Glutamatergic neuron (in vitro differentiated cells): ENCODE data around the gene IRAK3. TPM values are rescaled to one million over a fixed set of nuclear protein-coding genes. Genes with fewer than 3 reads are reported as not detected.
"Not testable (repeated sequence)": the region's sequence is repeated elsewhere in the genome, so short reads cannot be mapped to it uniquely, and the experiment has no call there.

ENCODE experiments used
- DNase-seq: peaks from one replicate; pipeline ENCODE4 v3.0.0; 2022
- H3K27ac Mint-ChIP-seq: one replicate; pipeline ENCODE4 v1.8.0; 2020; ENCODE audit warnings: mild to moderate bottlenecking, mixed read lengths, inconsistent platforms; ENCODE audit not compliant: unreplicated experiment
- H3K27me3 Mint-ChIP-seq: one replicate; pipeline ENCODE4 v1.8.0; 2020; ENCODE audit warnings: mild to moderate bottlenecking, moderate library complexity, mixed read lengths, inconsistent platforms; ENCODE audit not compliant: unreplicated experiment
- H3K36me3 Mint-ChIP-seq: one replicate; pipeline ENCODE4 v1.8.0; 2020; ENCODE audit warnings: mild to moderate bottlenecking, mixed read lengths, inconsistent platforms; ENCODE audit not compliant: unreplicated experiment
- H3K4me1 Mint-ChIP-seq: one replicate; pipeline ENCODE4 v1.8.0; 2020; ENCODE audit warnings: mild to moderate bottlenecking, low read depth, mixed read lengths, inconsistent platforms; ENCODE audit not compliant: unreplicated experiment
- H3K4me3 Mint-ChIP-seq: one replicate; pipeline ENCODE4 v1.8.0; 2020; ENCODE audit warnings: mild to moderate bottlenecking, mixed read lengths, inconsistent platforms; ENCODE audit not compliant: unreplicated experiment
- H3K9me3 Mint-ChIP-seq: one replicate; pipeline ENCODE4 v1.8.0; 2020; ENCODE audit warnings: mild to moderate bottlenecking, moderate library complexity, mixed read lengths, inconsistent platforms; ENCODE audit not compliant: unreplicated experiment
- total RNA-seq: library from RNA; stranded (reverse); fragmentation: NEBNext Ultra II Directional; extraction: Animal tissue kit (Norgen Biotek cat#: 25700); gene quantifications from one replicate; pipeline ENCODE4 v1.2.1, GENCODE V29; 2021; ENCODE audit not compliant: unreplicated experiment
- TF ChIP-seq, protein P1 (sequence below): fragments of 200-600 bp; sonication (generic); IDR thresholded peaks from one replicate; pipeline ENCODE4 v1.5.0; 2021; ENCODE audit not compliant: partially characterized antibody, unreplicated experiment

The IRAK3 gene
- total RNA-seq, 1 donor from 2014 or later = 3.9 TPM

- Mint-ChIP-seq H3K4me1 (no peaks in the 10 kb centered on the region), H3K9me3 (peaks cover 3% of the 10 kb centered on the region), H3K4me3 (no peak overlapping the region), H3K27ac (no peak overlapping the region), H3K27me3 (peaks cover 7% of the 10 kb centered on the region), H3K36me3 (peaks cover 11% of the 10 kb centered on the region)
- TF ChIP-seq, protein P1, sequence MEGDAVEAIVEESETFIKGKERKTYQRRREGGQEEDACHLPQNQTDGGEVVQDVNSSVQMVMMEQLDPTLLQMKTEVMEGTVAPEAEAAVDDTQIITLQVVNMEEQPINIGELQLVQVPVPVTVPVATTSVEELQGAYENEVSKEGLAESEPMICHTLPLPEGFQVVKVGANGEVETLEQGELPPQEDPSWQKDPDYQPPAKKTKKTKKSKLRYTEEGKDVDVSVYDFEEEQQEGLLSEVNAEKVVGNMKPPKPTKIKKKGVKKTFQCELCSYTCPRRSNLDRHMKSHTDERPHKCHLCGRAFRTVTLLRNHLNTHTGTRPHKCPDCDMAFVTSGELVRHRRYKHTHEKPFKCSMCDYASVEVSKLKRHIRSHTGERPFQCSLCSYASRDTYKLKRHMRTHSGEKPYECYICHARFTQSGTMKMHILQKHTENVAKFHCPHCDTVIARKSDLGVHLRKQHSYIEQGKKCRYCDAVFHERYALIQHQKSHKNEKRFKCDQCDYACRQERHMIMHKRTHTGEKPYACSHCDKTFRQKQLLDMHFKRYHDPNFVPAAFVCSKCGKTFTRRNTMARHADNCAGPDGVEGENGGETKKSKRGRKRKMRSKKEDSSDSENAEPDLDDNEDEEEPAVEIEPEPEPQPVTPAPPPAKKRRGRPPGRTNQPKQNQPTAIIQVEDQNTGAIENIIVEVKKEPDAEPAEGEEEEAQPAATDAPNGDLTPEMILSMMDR = no peak
- no peak for DNase-seq
These were observed 6.1 kb upstream of the IRAK3 start for GRCh38 chr12:66182956-66183355.

- H3K27me3 Mint-ChIP-seq, H3K4me3 Mint-ChIP-seq: not testable (repeated sequence)
These were observed 4.2 kb upstream of the IRAK3 start for GRCh38 chr12:66184822-66185221.

DNA sequence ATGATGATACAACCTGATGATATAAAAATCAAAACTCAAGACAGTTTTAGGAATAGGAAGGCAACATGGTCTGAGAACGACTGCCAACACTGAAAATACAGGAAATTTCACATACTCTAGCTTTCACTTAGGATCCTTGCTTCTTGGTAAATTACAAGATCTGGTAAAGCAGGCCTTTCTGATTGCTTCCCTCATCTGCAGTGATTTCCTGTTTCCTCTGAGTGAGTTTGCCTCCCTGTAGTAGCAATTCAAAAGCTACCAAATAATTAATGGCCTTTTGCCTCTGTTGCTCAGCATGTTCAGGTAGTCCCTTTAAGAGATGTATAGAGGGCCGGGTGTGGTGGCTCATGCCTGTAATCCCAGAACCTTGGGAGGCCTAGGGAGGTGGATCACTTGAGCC is 2.0 kb upstream of the IRAK3 start:
- Mint-ChIP-seq H3K4me3 (no peak overlapping the region), H3K27ac (no peak overlapping the region), H3K27me3 (peaks cover 6% of the 10 kb centered on the region), H3K36me3 (peaks cover 11% of the 10 kb centered on the region), H3K4me1 (no peaks in the 10 kb centered on the region), H3K9me3 (peaks cover 6% of the 10 kb centered on the region)
- TF ChIP-seq, protein P1 = no peak
- DNase-seq = no peak

More at GRCh38 chr12:66184822-66185221, 4.2 kb upstream of the IRAK3 start:
- peaks cover 11% of the 10 kb centered on the region for H3K36me3 Mint-ChIP-seq
- not testable (repeated sequence) for H3K4me1 Mint-ChIP-seq, DNase-seq, H3K27ac Mint-ChIP-seq, H3K9me3 Mint-ChIP-seq

GRCh38 chr12:66187821-66188220 is 1.2 kb upstream of the IRAK3 start:
- Mint-ChIP-seq H3K4me1 (no peaks in the 10 kb centered on the region), H3K27ac (no peak overlapping the region), H3K36me3 (peaks cover 11% of the 10 kb centered on the region), H3K9me3 (peaks cover 6% of the 10 kb centered on the region), H3K4me3 (peak overlapping the region; percentile 21), H3K27me3 (peaks cover 6% of the 10 kb centered on the region)
- TF ChIP-seq, protein P1 = no peak
- no peak for DNase-seq

DNA sequence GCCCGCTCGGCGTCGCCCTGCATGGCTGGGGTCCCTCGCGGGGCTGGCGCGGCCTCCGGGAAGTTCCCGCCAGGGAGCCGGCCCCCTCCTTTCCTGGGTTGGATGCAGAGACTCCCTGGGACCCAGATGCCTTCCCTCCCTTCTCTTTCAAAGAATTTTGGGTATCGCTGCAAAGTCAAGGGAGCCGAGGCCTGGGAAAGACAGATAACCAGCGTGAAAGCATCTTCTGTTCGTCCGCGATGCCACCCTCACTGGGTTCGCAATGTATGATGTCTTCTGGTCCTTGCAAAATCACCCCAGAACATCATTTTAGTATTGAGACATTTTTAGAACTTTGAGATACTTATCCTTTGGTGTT is 451 bp downstream of the IRAK3 start:
- H3K9me3 Mint-ChIP-seq = peaks cover 6% of the 10 kb centered on the region
- H3K27me3 Mint-ChIP-seq = peaks cover 2% of the 10 kb centered on the region
- TF ChIP-seq, protein P1 = no peak
- no peaks in the 10 kb centered on the region for H3K4me1 Mint-ChIP-seq
- no peak for DNase-seq
- H3K36me3 Mint-ChIP-seq = peaks cover 9% of the 10 kb centered on the region
- peak overlapping the region; percentile 75 for H3K4me3 Mint-ChIP-seq
- no peak overlapping the region for H3K27ac Mint-ChIP-seq

GRCh38 chr12:66189889-66190288 is 875 bp downstream of the IRAK3 start:
- H3K9me3 Mint-ChIP-seq = peaks cover 6% of the 10 kb centered on the region

More at GRCh38 chr12:66189889-66190288, 875 bp downstream of the IRAK3 start:
- H3K4me1 Mint-ChIP-seq = no peaks in the 10 kb centered on the region
- peaks cover 2% of the 10 kb centered on the region for H3K27me3 Mint-ChIP-seq
- TF ChIP-seq, protein P1 = no peak
- H3K36me3 Mint-ChIP-seq = peaks cover 5% of the 10 kb centered on the region
- no peak for DNase-seq
- peak overlapping the region; percentile 75 for H3K4me3 Mint-ChIP-seq
- no peak overlapping the region for H3K27ac Mint-ChIP-seq
